GM13976 (cell line): ENCODE data around the gene TMED10.

ENCODE experiments used
- DNase-seq: peaks from one replicate; pipeline ENCODE4 v3.0.0; 2012; ENCODE audit warnings: low spot score
- CTCF ChIP-seq: IDR thresholded peaks from 2 replicates; pipeline ENCODE4 v1.5.1; 2012; ENCODE audit warnings: borderline replicate concordance, mild to moderate bottlenecking; ENCODE audit not compliant: insufficient read depth; ENCODE audit errors: extremely low read depth, missing control alignments, control extremely low read depth
- in situ Hi-C: fragments of 300-500 bp; cut with MboI; formaldehyde crosslinking; loops from one replicate; pipeline ENCODE4 v1.12.0; 2022; ENCODE audit warnings: low sequenced_read_pairs, mixed read lengths, inconsistent platforms; ENCODE audit not compliant: unreplicated experiment

The TMED10 gene

GRCh38 chr14:75198291-75198933 is 22.0 kb upstream of the TMED10 start:
- TF ChIP-seq CTCF = no peak
- in situ Hi-C loops = no loop called here
- DNase-seq = no peak

GRCh38 chr14:75197338-75197737 is 20.9 kb upstream of the TMED10 start:
- no peak for TF ChIP-seq CTCF
- in situ Hi-C loops = no loop called here
- no peak for DNase-seq

- in situ Hi-C loops = no loop called here
- DNase-seq = no peak
- TF ChIP-seq CTCF = no peak
These were observed 20.1 kb upstream of the TMED10 start for GRCh38 chr14:75196468-75196867.

GRCh38 chr14:75196064-75196463 is 19.7 kb upstream of the TMED10 start:
- in situ Hi-C loops = no loop called here
- no peak for DNase-seq
- no peak for TF ChIP-seq CTCF

- in situ Hi-C loops = no loop called here
- no peak for TF ChIP-seq CTCF
- no peak for DNase-seq
These were observed 14.7 kb upstream of the TMED10 start for GRCh38 chr14:75191100-75191499.

- TF ChIP-seq CTCF = no peak
- no peak for DNase-seq
- in situ Hi-C loops = no loop called here
These were observed 13.6 kb upstream of the TMED10 start for GRCh38 chr14:75190023-75190422.
